T follicular helper cell (primary cell): ENCODE data around the gene FBXL17.

ENCODE experiments used
- DNase-seq: peaks from one replicate; pipeline ENCODE4 v3.0.0-alpha.2; 2020; ENCODE audit warnings: low read depth

Gene FBXL17

GRCh38 chr5:107997338-107997980 lies 384.4 kb downstream of the FBXL17 start:
- DNase-seq, result no peak

- DNase-seq, result no peak
Measured at GRCh38 chr5:107993341-107993740, 388.6 kb downstream of the FBXL17 start.

- DNase-seq, result no peak
Measured at GRCh38 chr5:107990881-107991810, 390.8 kb downstream of the FBXL17 start.

- DNase-seq, result no peak
Measured at GRCh38 chr5:107985144-107985543, 396.8 kb downstream of the FBXL17 start.

GRCh38 chr5:107982703-107983425 lies 399.0 kb downstream of the FBXL17 start:
- DNase-seq, result no peak

- DNase-seq, result no peak
Measured at GRCh38 chr5:107980923-107981692, 400.8 kb downstream of the FBXL17 start.

GRCh38 chr5:107979900-107980299 lies 402.0 kb downstream of the FBXL17 start:
- DNase-seq, result no peak

- DNase-seq, result no peak
Measured at GRCh38 chr5:107979291-107979690, 402.6 kb downstream of the FBXL17 start.

GRCh38 chr5:107977550-107978071 lies 404.3 kb downstream of the FBXL17 start:
- DNase-seq, result no peak

- DNase-seq, result no peak
Measured at GRCh38 chr5:107975568-107975967, 406.3 kb downstream of the FBXL17 start.

- DNase-seq, result no peak
Measured at GRCh38 chr5:107971846-107972245, 410.1 kb downstream of the FBXL17 start.

- no peak for DNase-seq
Measured at GRCh38 chr5:107969847-107970246, 412.1 kb downstream of the FBXL17 start.

- no peak for DNase-seq
Measured at GRCh38 chr5:107968998-107969397, 412.9 kb downstream of the FBXL17 start.

- no peak for DNase-seq
Measured at GRCh38 chr5:107968406-107968843, 413.5 kb downstream of the FBXL17 start.

GRCh38 chr5:107966201-107966600 lies 415.7 kb downstream of the FBXL17 start:
- DNase-seq, result no peak

GRCh38 chr5:107964722-107965121 lies 417.2 kb downstream of the FBXL17 start:
- DNase-seq, result no peak

GRCh38 chr5:107959573-107960279 lies 422.2 kb downstream of the FBXL17 start:
- DNase-seq, result no peak

GRCh38 chr5:107958861-107959260 lies 423.0 kb downstream of the FBXL17 start:
- DNase-seq, result no peak

GRCh38 chr5:107958432-107958831 lies 423.5 kb downstream of the FBXL17 start:
- DNase-seq, result no peak

GRCh38 chr5:107957051-107957450 lies 424.8 kb downstream of the FBXL17 start:
- DNase-seq, result no peak

- DNase-seq, result no peak
Measured at GRCh38 chr5:107955321-107955720, 426.6 kb downstream of the FBXL17 start.
